Parathyroid adenoma (tissue), 2 donors: ENCODE results near the gene UGT1A3.

Experiments used
- H2AFZ ChIP-seq: fragments of 300-600 bp; sonication (generic); one replicate; pipeline ENCODE4 v1.7.0; 2017; ENCODE audit warnings: antibody characterized with exemption, mild to moderate bottlenecking
- H3K27ac ChIP-seq: fragments of 300-600 bp; sonication (generic); one replicate; pipeline ENCODE4 v1.7.0; 2017
- H3K27me3 ChIP-seq: fragments of 300-600 bp; sonication (generic); one replicate; pipeline ENCODE4 v1.7.0; 2017; ENCODE audit warnings: low read length; ENCODE audit not compliant: control insufficient read depth, insufficient read depth
- H3K36me3 ChIP-seq: fragments of 300-600 bp; sonication (generic); one replicate; pipeline ENCODE4 v1.7.0; 2017; ENCODE audit warnings: low read length; ENCODE audit not compliant: control insufficient read depth, insufficient read depth
- H3K4me1 ChIP-seq: fragments of 300-600 bp; sonication (generic); one replicate; pipeline ENCODE4 v1.7.0; 2017; ENCODE audit warnings: control low read depth
- H3K4me2 ChIP-seq: fragments of 300-600 bp; sonication (generic); one replicate; pipeline ENCODE4 v1.7.0; 2017; ENCODE audit warnings: low read length
- H3K4me3 ChIP-seq: fragments of 300-600 bp; sonication (generic); one replicate; pipeline ENCODE4 v1.7.0; 2017; ENCODE audit warnings: low read depth, low read length
- H3K79me2 ChIP-seq: fragments of 300-600 bp; sonication (generic); one replicate; pipeline ENCODE4 v1.7.0; 2017; ENCODE audit warnings: control low read depth
- H3K9ac ChIP-seq: fragments of 300-600 bp; sonication (generic); one replicate; pipeline ENCODE4 v1.7.0; 2017; ENCODE audit warnings: mild to moderate bottlenecking
- H3K9me3 ChIP-seq: fragments of 300-600 bp; sonication (generic); one replicate; pipeline ENCODE4 v1.7.0; 2017; ENCODE audit warnings: low read length; ENCODE audit not compliant: control insufficient read depth
- TF ChIP-seq, protein P1 (sequence below): fragments of 300-600 bp; sonication (generic); IDR thresholded peaks from one replicate; pipeline ENCODE4 v1.7.0; 2017; ENCODE audit warnings: antibody characterized with exemption, mild to moderate bottlenecking
- donor health status: primary hyperparathyroidism.

UGT1A3 gene

DNA sequence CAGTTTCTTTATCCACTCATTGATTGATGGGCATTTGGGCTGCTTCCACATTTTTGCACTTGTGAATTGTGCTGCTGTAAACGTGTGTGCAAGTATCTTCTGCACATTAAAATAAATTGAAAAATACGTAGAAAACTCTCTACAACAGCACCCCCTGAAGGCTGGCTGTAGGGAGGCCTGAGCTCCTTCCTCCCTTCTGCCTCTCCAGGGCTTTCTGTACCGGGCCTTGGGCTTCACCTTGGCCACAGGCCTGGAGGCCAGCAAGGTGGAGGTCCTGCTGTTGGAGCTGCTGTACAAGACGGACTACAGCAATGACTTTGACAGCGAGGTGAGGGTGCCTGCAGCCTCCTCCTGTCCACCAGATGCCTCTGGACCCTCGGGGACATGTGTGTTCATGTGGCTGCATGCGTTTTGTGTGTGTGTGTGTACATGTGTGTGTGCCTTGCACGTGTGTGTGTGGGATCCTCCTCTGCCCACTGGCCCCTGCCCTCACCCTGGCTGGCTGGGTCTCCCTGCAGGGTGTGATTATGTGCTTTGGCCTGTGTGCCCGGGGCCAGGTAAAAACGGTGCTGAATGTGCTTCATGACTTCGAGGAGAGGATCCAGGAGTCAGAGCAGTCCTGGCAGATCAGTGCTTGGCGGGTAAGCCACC lies 78.5 kb downstream of the UGT1A3 start:
- Histone ChIP-seq H3K27me3 (no peaks in the 10 kb centered on the region), H3K4me3 (no peak overlapping the region), H3K79me2 (no peaks in the 10 kb centered on the region), H3K9me3 (no peaks in the 10 kb centered on the region), H3K4me2 (no peak overlapping the region), H3K36me3 (no peaks in the 10 kb centered on the region), H2AFZ (no peak overlapping the region), H3K27ac (no peak overlapping the region), H3K9ac (no peak overlapping the region), H3K4me1 (no peaks in the 10 kb centered on the region)
- TF ChIP-seq, protein P1, sequence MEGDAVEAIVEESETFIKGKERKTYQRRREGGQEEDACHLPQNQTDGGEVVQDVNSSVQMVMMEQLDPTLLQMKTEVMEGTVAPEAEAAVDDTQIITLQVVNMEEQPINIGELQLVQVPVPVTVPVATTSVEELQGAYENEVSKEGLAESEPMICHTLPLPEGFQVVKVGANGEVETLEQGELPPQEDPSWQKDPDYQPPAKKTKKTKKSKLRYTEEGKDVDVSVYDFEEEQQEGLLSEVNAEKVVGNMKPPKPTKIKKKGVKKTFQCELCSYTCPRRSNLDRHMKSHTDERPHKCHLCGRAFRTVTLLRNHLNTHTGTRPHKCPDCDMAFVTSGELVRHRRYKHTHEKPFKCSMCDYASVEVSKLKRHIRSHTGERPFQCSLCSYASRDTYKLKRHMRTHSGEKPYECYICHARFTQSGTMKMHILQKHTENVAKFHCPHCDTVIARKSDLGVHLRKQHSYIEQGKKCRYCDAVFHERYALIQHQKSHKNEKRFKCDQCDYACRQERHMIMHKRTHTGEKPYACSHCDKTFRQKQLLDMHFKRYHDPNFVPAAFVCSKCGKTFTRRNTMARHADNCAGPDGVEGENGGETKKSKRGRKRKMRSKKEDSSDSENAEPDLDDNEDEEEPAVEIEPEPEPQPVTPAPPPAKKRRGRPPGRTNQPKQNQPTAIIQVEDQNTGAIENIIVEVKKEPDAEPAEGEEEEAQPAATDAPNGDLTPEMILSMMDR = no peak

DNA sequence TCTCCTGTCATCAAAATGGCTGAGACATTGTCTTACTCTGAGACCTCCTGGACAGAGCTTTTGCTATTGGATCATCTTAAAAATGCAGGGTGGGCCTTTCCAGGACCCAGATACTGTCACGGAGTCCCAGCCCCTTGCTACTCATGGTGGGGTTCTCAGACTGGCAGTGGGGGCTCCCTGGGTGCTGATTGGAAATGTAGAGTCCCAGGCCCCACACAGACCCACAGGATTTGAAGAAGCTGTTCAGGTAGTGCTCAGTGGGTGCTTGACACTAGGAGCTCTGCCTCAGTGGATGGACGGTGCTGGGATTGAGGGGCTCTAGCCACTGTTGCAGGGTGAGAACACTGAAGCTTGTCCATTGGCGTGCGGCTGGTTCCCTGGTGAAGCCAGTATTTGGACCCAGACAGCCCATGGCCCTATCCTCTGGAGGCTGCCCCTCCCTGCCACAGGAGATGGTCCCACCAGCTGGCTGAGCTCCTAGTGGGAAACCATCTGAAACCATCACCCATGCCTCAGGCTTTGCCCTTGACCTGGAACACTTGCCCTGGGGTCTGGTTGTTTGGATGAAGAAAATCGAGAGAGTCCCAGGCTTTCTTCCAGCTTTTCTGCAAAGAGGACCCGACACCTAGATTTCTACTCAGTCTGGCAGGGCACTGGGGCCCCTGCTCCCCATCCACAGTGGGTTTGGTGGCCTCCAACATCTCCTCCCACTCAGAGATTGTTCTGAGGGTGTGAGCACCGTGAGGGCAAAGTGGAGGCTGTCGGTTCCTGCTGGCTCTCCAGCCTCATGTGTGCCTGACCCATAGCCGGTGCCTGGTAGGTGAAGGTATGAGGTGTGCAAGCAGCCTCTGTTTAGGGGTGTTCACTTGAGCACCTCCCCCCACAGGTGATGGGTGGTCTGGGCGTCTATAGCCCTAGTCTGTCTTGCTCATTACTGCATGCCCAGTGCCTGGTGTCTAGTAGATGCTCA lies 79.4 kb downstream of the UGT1A3 start:
- no peaks in the 10 kb centered on the region for H3K27me3 ChIP-seq
- no peak overlapping the region for H2AFZ ChIP-seq
- no peaks in the 10 kb centered on the region for H3K36me3 ChIP-seq
- H3K79me2 ChIP-seq = no peaks in the 10 kb centered on the region
- H3K9me3 ChIP-seq = no peaks in the 10 kb centered on the region
- no peak overlapping the region for H3K4me2 ChIP-seq
- H3K27ac ChIP-seq = no peak overlapping the region
- TF ChIP-seq, protein P1 = no peak
- H3K4me3 ChIP-seq = no peak overlapping the region
- no peak overlapping the region for H3K9ac ChIP-seq
- H3K4me1 ChIP-seq = no peaks in the 10 kb centered on the region

DNA sequence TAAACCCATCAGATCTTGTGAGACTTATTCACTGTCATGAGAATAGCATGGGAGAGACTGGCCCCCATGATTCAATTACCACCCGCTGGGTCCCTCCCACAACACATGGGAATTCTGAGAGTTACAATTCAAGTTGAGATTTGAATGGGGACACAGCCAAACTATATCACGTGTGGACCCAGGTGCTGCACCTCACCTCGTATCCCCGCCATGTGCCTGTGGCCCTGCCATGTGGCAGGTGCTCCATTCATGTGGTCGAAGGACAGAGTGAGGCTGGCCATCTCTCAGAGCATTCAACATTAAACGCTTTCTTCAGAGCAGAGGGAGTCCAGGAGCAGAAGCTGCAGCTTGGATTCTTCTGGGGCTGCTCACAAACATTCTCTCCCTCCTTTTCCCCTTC lies 81.5 kb downstream of the UGT1A3 start:
- H3K36me3 ChIP-seq = no peaks in the 10 kb centered on the region
- no peaks in the 10 kb centered on the region for H3K79me2 ChIP-seq

DNA sequence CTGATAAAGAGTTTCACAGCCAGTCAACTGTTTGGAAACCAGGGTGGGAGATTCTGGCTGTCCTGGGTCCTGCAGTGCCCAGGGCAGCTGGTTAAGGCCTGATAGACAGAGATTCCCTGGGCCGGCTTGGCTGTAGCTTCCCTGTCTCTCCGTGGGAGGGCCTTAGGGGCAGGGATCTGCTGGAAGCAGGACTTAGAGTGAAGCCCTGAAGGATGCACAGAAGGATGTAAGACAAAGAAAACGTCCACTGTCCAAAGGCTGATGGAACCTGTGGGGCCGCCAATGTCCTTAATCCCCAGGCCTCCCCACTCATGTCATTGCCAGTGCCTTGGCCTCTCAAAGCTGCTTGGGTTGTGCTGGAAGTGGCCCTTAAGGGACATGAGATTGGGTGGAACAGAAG lies 82.2 kb downstream of the UGT1A3 start:
- H3K27me3 ChIP-seq = no peaks in the 10 kb centered on the region
- TF ChIP-seq, protein P1 = no peak
- H3K27ac ChIP-seq = no peak overlapping the region
- H3K4me1 ChIP-seq = no peaks in the 10 kb centered on the region
- no peak overlapping the region for H3K4me2 ChIP-seq
- H3K9ac ChIP-seq = no peak overlapping the region
- H3K79me2 ChIP-seq = no peaks in the 10 kb centered on the region
- no peaks in the 10 kb centered on the region for H3K36me3 ChIP-seq
- H2AFZ ChIP-seq = no peak overlapping the region
- no peaks in the 10 kb centered on the region for H3K9me3 ChIP-seq
- no peak overlapping the region for H3K4me3 ChIP-seq

More for the DNA sequence above, 81.5 kb downstream of the UGT1A3 start:
- Histone ChIP-seq H3K27ac (no peak overlapping the region), H2AFZ (no peak overlapping the region), H3K27me3 (no peaks in the 10 kb centered on the region), H3K4me2 (no peak overlapping the region), H3K4me1 (no peaks in the 10 kb centered on the region), H3K4me3 (no peak overlapping the region), H3K9me3 (no peaks in the 10 kb centered on the region), H3K9ac (no peak overlapping the region)
- TF ChIP-seq, protein P1 = no peak
